Measurements from ENCODE around the gene CALM1.
A peak's percentile ranks its signal among the peaks of the same experiment; 100 is the strongest.

The CALM1 gene

DNA sequence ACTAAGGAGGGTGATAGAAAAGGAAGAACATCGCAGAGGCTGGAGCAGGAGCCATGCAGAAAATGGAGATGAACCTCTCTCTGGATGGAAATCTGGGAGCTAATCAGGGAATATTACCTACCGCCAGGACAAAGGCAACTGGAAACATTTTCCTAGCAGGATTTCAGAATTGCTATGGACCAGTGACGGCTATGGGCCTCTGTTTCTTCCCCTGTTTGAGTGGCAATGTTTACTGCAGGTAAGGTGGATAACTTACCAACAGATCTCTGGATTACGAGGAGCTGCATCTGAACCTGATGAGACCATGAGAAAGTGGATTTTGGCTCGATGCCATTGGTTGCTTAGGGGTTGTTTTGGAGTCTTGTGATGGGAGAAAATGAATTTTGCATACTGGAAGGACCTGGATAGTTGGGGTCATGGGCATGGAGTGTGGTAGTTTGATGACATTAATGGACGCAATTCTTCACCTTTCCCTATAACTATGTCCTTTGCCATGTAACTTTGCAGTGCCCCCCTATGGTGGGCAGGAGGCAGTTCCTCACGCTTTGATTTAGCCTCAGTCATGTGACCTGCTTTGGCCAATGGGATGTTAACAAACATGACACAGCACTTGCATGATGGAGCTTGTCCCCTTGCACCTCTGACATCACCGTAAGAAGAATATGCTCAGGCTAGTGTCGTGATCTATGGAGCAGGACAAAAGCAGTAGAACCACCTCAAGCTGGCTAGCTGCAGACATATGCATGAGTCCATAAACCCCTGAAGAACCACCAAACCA, 51.1 kb downstream of the CALM1 start:
- Histone ChIP-seq H3K36me3 (ENCODE audit: control insufficient read depth in 1 of 2, insufficient read depth in 2 of 2, low read length in 2 of 2) (no peaks in the 10 kb centered on the region), H3K9me3 (ENCODE audit: control insufficient read depth in 1 of 2, low read length in 2 of 2) (peaks cover 6% of the 10 kb centered on the region in 2 donors), H3K27me3 (ENCODE audit: control insufficient read depth in 1 of 2, insufficient read depth in 2 of 2, low read length in 2 of 2) (no peaks in the 10 kb centered on the region), H3K9ac (ENCODE audit: low read depth in 1 of 2, low read length in 2 of 2) (no peak overlapping the region), H3K27ac (ENCODE audit: low read depth, low read length) (no peak overlapping the region), H3K4me3 (ENCODE audit: low read depth in 1 of 2, low read length in 2 of 2) (no peak overlapping the region), H3K4me1 (ENCODE audit: control insufficient read depth in 1 of 2, insufficient read depth in 2 of 2, low read length in 2 of 2) (no peaks in the 10 kb centered on the region)

- no peaks in the 10 kb centered on the region for H3K36me3 ChIP-seq (ENCODE audit: control insufficient read depth in 1 of 2, insufficient read depth in 2 of 2, low read length in 2 of 2)
- H3K9me3 ChIP-seq (ENCODE audit: control insufficient read depth in 1 of 2, low read length in 2 of 2): peaks cover 6% of the 10 kb centered on the region in 2 donors
- no peak overlapping the region for H3K4me3 ChIP-seq (ENCODE audit: low read depth in 1 of 2, low read length in 2 of 2)
- peaks cover under 1 to 2% of the 10 kb centered on the region in 2 donors for H3K4me1 ChIP-seq (ENCODE audit: control insufficient read depth in 1 of 2, insufficient read depth in 2 of 2, low read length in 2 of 2)
- H3K27me3 ChIP-seq (ENCODE audit: control insufficient read depth in 1 of 2, insufficient read depth in 2 of 2, low read length in 2 of 2): no peaks in the 10 kb centered on the region
- no peak overlapping the region for H3K27ac ChIP-seq (ENCODE audit: low read depth, low read length)
- no peak overlapping the region for H3K9ac ChIP-seq (ENCODE audit: low read depth in 1 of 2, low read length in 2 of 2)
Observed at GRCh38 chr14:90449411-90449810, 52.6 kb downstream of the CALM1 start.

DNA sequence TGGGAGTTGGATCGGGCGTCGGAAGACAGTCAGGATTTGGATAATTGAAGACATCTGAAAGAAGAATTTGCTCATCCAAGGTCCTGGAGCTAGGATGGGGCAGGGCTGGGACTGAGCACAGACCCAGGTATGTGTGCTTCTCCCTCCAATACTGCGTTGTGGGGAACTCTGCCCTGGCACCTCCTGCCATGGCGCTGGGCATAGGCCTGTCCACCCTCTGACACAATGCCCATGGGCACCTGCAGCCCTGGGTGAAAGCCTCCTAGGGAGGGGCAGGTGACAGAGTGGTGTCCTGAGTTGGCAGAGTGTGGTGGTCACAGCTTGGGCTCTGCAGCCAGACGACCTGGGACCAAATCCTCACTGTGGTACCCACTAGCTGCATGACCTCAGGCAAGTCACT, 53.3 kb downstream of the CALM1 start:
- no peaks in the 10 kb centered on the region for H3K36me3 ChIP-seq (ENCODE audit: control insufficient read depth in 1 of 2, insufficient read depth in 2 of 2, low read length in 2 of 2)
- H3K27me3 ChIP-seq (ENCODE audit: control insufficient read depth in 1 of 2, insufficient read depth in 2 of 2, low read length in 2 of 2): no peaks in the 10 kb centered on the region
- H3K4me3 ChIP-seq (ENCODE audit: low read depth in 1 of 2, low read length in 2 of 2): no peak overlapping the region
- peaks cover 5 to 8% of the 10 kb centered on the region in 2 donors for H3K4me1 ChIP-seq (ENCODE audit: control insufficient read depth in 1 of 2, insufficient read depth in 2 of 2, low read length in 2 of 2)
- no peak overlapping the region for H3K27ac ChIP-seq (ENCODE audit: low read depth, low read length)
- no peak overlapping the region for H3K9ac ChIP-seq (ENCODE audit: low read depth in 1 of 2, low read length in 2 of 2)
- H3K9me3 ChIP-seq (ENCODE audit: control insufficient read depth in 1 of 2, low read length in 2 of 2): peaks cover 6% of the 10 kb centered on the region in 2 donors

DNA sequence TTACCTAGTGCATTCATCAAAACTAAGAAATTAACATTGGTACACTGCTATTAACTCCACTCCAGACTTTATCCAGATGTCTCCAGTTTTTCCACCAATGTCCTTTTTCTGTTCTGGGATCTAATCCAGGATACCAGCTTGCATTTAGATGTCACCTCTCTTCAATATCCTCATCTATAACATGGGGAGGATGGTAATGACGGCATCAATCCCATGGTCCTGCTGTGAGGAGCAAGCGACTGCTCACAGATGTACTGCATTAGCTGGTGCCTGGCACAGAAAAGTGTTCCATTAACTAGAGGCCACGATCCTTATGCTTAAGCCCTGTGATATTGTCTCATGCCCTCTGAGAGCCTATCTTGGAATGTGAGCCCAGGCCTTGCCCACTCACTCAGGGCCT, 53.8 kb downstream of the CALM1 start:
- Histone ChIP-seq H3K4me1 (ENCODE audit: control insufficient read depth in 1 of 2, insufficient read depth in 2 of 2, low read length in 2 of 2) (peaks cover 5 to 12% of the 10 kb centered on the region in 2 donors), H3K9me3 (ENCODE audit: control insufficient read depth in 1 of 2, low read length in 2 of 2) (peaks cover 4 to 6% of the 10 kb centered on the region in 2 donors), H3K27me3 (ENCODE audit: control insufficient read depth in 1 of 2, insufficient read depth in 2 of 2, low read length in 2 of 2) (no peaks in the 10 kb centered on the region), H3K4me3 (ENCODE audit: low read depth in 1 of 2, low read length in 2 of 2) (no peak overlapping the region), H3K27ac (ENCODE audit: low read depth, low read length) (no peak overlapping the region), H3K9ac (ENCODE audit: low read depth in 1 of 2, low read length in 2 of 2) (no peak overlapping the region), H3K36me3 (ENCODE audit: control insufficient read depth in 1 of 2, insufficient read depth in 2 of 2, low read length in 2 of 2) (no peaks in the 10 kb centered on the region)

GRCh38 chr14:90451443-90451842, 54.6 kb downstream of the CALM1 start:
- H3K27ac ChIP-seq (ENCODE audit: low read depth, low read length): no peak overlapping the region
- H3K27me3 ChIP-seq (ENCODE audit: control insufficient read depth in 1 of 2, insufficient read depth in 2 of 2, low read length in 2 of 2): no peaks in the 10 kb centered on the region
- no peak overlapping the region for H3K9ac ChIP-seq (ENCODE audit: low read depth in 1 of 2, low read length in 2 of 2)
- no peaks in the 10 kb centered on the region for H3K36me3 ChIP-seq (ENCODE audit: control insufficient read depth in 1 of 2, insufficient read depth in 2 of 2, low read length in 2 of 2)
- peaks cover 5 to 12% of the 10 kb centered on the region in 2 donors for H3K4me1 ChIP-seq (ENCODE audit: control insufficient read depth in 1 of 2, insufficient read depth in 2 of 2, low read length in 2 of 2)
- H3K4me3 ChIP-seq (ENCODE audit: low read depth in 1 of 2, low read length in 2 of 2): no peak overlapping the region
- H3K9me3 ChIP-seq (ENCODE audit: control insufficient read depth in 1 of 2, low read length in 2 of 2): peaks cover 4 to 6% of the 10 kb centered on the region in 2 donors

- Histone ChIP-seq H3K36me3 (ENCODE audit: control insufficient read depth in 1 of 2, insufficient read depth in 2 of 2, low read length in 2 of 2) (no peaks in the 10 kb centered on the region), H3K27ac (ENCODE audit: low read depth, low read length) (no peak overlapping the region), H3K4me1 (ENCODE audit: control insufficient read depth in 1 of 2, insufficient read depth in 2 of 2, low read length in 2 of 2) (peaks cover 5 to 12% of the 10 kb centered on the region in 2 donors), H3K4me3 (ENCODE audit: low read depth in 1 of 2, low read length in 2 of 2) (no peak overlapping the region), H3K9me3 (ENCODE audit: control insufficient read depth in 1 of 2, low read length in 2 of 2) (peaks cover 4 to 6% of the 10 kb centered on the region in 2 donors), H3K9ac (ENCODE audit: low read depth in 1 of 2, low read length in 2 of 2) (no peak overlapping the region), H3K27me3 (ENCODE audit: control insufficient read depth in 1 of 2, insufficient read depth in 2 of 2, low read length in 2 of 2) (no peaks in the 10 kb centered on the region)
Observed at GRCh38 chr14:90451961-90452360, 55.1 kb downstream of the CALM1 start.

DNA sequence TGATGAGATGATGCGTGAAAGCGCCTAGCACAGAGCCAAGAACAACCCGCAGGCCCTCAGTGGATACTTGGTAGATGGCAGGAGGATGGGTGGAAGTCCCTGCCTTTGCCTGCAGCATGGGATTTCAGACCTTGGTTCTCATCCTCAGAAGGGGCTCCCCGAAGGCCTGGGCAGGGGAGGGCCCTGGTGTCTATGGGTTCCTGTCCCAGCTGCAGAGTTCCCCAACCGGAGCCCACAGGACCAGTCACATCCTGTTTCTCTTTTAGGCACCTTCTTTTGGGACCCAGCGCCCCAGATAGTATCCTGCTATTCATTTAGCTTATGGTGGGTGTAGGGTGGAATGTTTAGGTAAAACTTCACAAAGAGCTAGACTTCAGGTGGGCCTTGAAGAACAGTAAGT, 55.5 kb downstream of the CALM1 start:
- Histone ChIP-seq H3K9me3 (ENCODE audit: control insufficient read depth in 1 of 2, low read length in 2 of 2) (peaks cover 4 to 5% of the 10 kb centered on the region in 2 donors), H3K4me1 (ENCODE audit: control insufficient read depth in 1 of 2, insufficient read depth in 2 of 2, low read length in 2 of 2) (peaks cover 5 to 12% of the 10 kb centered on the region in 2 donors), H3K9ac (ENCODE audit: low read depth in 1 of 2, low read length in 2 of 2) (no peak overlapping the region), H3K27me3 (ENCODE audit: control insufficient read depth in 1 of 2, insufficient read depth in 2 of 2, low read length in 2 of 2) (no peaks in the 10 kb centered on the region), H3K27ac (ENCODE audit: low read depth, low read length) (no peak overlapping the region), H3K36me3 (ENCODE audit: control insufficient read depth in 1 of 2, insufficient read depth in 2 of 2, low read length in 2 of 2) (no peaks in the 10 kb centered on the region), H3K4me3 (ENCODE audit: low read depth in 1 of 2, low read length in 2 of 2) (no peak overlapping the region)

- no peak overlapping the region for H3K4me3 ChIP-seq (ENCODE audit: low read depth in 1 of 2, low read length in 2 of 2)
- peaks cover 10 to 14% of the 10 kb centered on the region in 2 donors for H3K4me1 ChIP-seq (ENCODE audit: control insufficient read depth in 1 of 2, insufficient read depth in 2 of 2, low read length in 2 of 2)
- H3K9me3 ChIP-seq (ENCODE audit: control insufficient read depth in 1 of 2, low read length in 2 of 2): no peaks in the 10 kb centered on the region
- no peak overlapping the region for H3K27ac ChIP-seq (ENCODE audit: low read depth, low read length)
- no peaks in the 10 kb centered on the region for H3K36me3 ChIP-seq (ENCODE audit: control insufficient read depth in 1 of 2, insufficient read depth in 2 of 2, low read length in 2 of 2)
- peak overlapping the region; percentile 72 to 80 for H3K9ac ChIP-seq (ENCODE audit: low read depth in 1 of 2, low read length in 2 of 2)
- H3K27me3 ChIP-seq (ENCODE audit: control insufficient read depth in 1 of 2, insufficient read depth in 2 of 2, low read length in 2 of 2): no peaks in the 10 kb centered on the region
Observed at GRCh38 chr14:90453401-90453951, 56.6 kb downstream of the CALM1 start.

DNA sequence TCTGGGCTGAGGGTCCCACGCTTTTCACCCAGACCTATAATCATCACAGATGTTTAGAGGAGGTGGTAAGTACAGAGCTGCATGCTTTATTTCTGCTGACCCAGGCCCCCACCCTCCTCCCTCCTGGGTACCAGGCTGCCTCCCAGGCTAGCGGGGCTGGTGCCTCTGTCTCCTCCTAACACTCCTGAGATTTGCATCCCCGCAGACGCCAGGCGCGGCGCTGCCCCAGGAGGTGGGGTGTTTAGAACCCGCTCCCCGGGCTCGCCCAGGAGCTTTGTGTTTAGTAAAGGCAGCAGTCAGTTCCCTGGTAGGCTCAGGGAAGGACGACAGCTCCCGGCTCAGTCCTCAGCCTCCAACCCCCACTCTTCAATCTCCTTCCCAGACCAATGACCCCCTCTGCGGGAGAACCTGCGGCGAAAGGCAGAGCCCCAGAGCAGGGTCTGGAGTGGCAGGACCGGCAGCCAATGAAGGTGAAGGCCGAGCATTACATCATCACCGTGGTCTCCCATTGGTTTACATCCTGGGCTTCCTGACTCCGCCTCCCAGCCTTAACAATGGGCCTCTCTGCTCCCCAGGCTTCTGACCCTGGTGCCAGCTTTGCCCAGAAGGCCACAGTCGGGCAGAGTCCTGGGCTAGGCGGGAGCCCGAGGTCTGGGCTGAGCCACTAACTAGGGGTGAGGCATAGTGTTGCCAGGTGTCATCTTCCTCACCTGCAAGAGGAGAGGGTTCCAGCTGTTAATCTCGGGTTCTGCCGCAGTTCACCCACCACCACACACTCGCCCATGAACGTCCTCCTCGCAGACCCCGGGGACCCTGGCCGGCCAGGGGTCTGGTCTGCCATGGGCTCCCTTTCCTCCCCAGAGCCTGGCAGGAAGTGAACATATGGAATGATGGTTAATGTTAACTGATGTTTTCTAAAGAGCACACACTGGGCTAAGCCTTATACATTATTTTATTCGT, 57.5 kb downstream of the CALM1 start:
- no peaks in the 10 kb centered on the region for H3K27me3 ChIP-seq (ENCODE audit: control insufficient read depth in 1 of 2, insufficient read depth in 2 of 2, low read length in 2 of 2)
- no peaks in the 10 kb centered on the region for H3K36me3 ChIP-seq (ENCODE audit: control insufficient read depth in 1 of 2, insufficient read depth in 2 of 2, low read length in 2 of 2)
- peak overlapping the region; percentile 62 to 65 for H3K4me3 ChIP-seq (ENCODE audit: low read depth in 1 of 2, low read length in 2 of 2)
- H3K27ac ChIP-seq (ENCODE audit: low read depth, low read length): no peak overlapping the region
- peak overlapping the region; percentile 72 to 80 for H3K9ac ChIP-seq (ENCODE audit: low read depth in 1 of 2, low read length in 2 of 2)
- peaks cover 16 to 22% of the 10 kb centered on the region in 2 donors for H3K4me1 ChIP-seq (ENCODE audit: control insufficient read depth in 1 of 2, insufficient read depth in 2 of 2, low read length in 2 of 2)
- H3K9me3 ChIP-seq (ENCODE audit: control insufficient read depth in 1 of 2, low read length in 2 of 2): no peaks in the 10 kb centered on the region

All from duodenal mucosa (tissue), 2 donors.